ENCODE data around the gene OR51F2. TPM values are rescaled to one million over a fixed set of nuclear protein-coding genes. Genes with fewer than 3 reads are reported as not detected.

OR51F2 gene
- total RNA-seq, 1 donor from 2014 or later = 1.7 TPM

Other genes starting within 250 kb of the OR51F2 start
- 4.8 TPM for gene OR52I2, start 239.6 kb upstream of the OR51F2 start, total RNA-seq (ENCODE audit: insufficient read depth, low replicate concordance)
- 5.5 TPM for gene OR52I1, start 227.3 kb upstream of the OR51F2 start, total RNA-seq (ENCODE audit: insufficient read depth, low replicate concordance)
- 12.5 TPM for gene TRIM68, start 213.1 kb upstream of the OR51F2 start, total RNA-seq (ENCODE audit: insufficient read depth, low replicate concordance)
- gene OR51D1, start 183.8 kb upstream of the OR51F2 start, total RNA-seq (ENCODE audit: insufficient read depth, low replicate concordance) = 3.1 TPM
- gene OR51E1, start 177.3 kb upstream of the OR51F2 start, total RNA-seq (ENCODE audit: insufficient read depth, low replicate concordance) = 2.4 TPM
- gene OR51E2, start 123.5 kb upstream of the OR51F2 start, total RNA-seq (ENCODE audit: insufficient read depth, low replicate concordance) = 6.0 TPM
- not detected for gene MMP26, start 116.5 kb upstream of the OR51F2 start, total RNA-seq (ENCODE audit: insufficient read depth, low replicate concordance)
- gene OR51F1, start 51.4 kb upstream of the OR51F2 start, total RNA-seq (ENCODE audit: insufficient read depth, low replicate concordance) = not detected
- not detected for gene OR52R1, start 16.9 kb upstream of the OR51F2 start, total RNA-seq (ENCODE audit: insufficient read depth, low replicate concordance)
- 2.9 TPM for gene OR51S1, start 27.9 kb downstream of the OR51F2 start, total RNA-seq (ENCODE audit: insufficient read depth, low replicate concordance)
- 2.2 TPM for gene OR51T1, start 60.6 kb downstream of the OR51F2 start, total RNA-seq (ENCODE audit: insufficient read depth, low replicate concordance)
- 3.4 TPM for gene OR51A7, start 82.5 kb downstream of the OR51F2 start, total RNA-seq (ENCODE audit: insufficient read depth, low replicate concordance)
- gene OR51G2, start 98.0 kb downstream of the OR51F2 start, total RNA-seq (ENCODE audit: insufficient read depth, low replicate concordance) = 3.4 TPM
- not detected for gene OR51G1, start 103.0 kb downstream of the OR51F2 start, total RNA-seq (ENCODE audit: insufficient read depth, low replicate concordance)
- gene OR51A4, start 126.3 kb downstream of the OR51F2 start, total RNA-seq (ENCODE audit: insufficient read depth, low replicate concordance) = 9.9 TPM
- 0.96 TPM for gene OR51A2, start 134.4 kb downstream of the OR51F2 start, total RNA-seq (ENCODE audit: insufficient read depth, low replicate concordance)
- gene OR51L1, start 173.5 kb downstream of the OR51F2 start, total RNA-seq (ENCODE audit: insufficient read depth, low replicate concordance) = 5.5 TPM
- 1.2 TPM for gene OR52J3, start 225.2 kb downstream of the OR51F2 start, total RNA-seq (ENCODE audit: insufficient read depth, low replicate concordance)
- 0.96 TPM for gene OR52E2, start 238.3 kb downstream of the OR51F2 start, total RNA-seq (ENCODE audit: insufficient read depth, low replicate concordance)
- not detected for gene OR52E1, start 248.3 kb downstream of the OR51F2 start, total RNA-seq (ENCODE audit: insufficient read depth, low replicate concordance)

Measured in umbilical cord (tissue), 1 donor.